Stimulated activated CD4-positive, alpha-beta T cell treated with anti-CD3 and anti-CD28 coated beads, Interleukin-15, amount 100 ng/mL, for 1 hour (primary cell): ENCODE data around the gene PDPK1.

Source experiments
- DNase-seq, 2 donors: peaks; one replicate each; pipeline ENCODE4 v3.0.0-alpha.2; 2020; ENCODE audit warnings: low read depth in 1 of 2, low spot score in 1 of 2

The PDPK1 gene

DNA sequence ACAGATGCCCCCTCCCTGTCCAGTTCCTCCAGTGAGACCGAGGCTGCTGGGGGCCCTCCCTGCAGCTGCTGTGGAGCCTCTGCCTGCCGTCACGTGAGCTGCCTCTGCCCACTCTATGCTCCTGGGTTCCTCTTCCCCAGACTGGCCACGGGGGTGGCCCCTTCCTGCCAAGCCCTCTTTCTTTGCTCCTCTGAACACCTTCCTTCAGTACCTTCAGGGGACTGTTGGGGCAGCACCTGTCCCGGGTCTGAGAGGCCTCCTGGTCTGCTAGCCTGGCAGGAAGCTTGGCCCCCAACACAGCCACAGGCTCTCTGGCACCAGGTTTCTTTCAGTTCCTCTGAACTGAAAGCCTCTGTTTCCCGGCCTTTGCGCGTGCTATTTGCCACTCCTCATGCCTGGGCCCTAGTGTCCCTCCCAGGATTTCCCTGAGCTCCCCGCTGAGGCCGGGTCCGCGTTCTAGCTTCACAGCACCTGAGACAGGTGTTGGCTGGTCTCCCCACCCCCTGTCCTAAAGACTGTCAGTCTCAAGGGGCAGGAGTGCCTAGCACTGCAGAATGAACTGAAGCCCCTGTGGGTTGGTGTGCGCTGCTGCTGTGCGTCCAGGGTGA, 30.7 kb upstream of the PDPK1 start:
- DNase-seq, result no peak

DNA sequence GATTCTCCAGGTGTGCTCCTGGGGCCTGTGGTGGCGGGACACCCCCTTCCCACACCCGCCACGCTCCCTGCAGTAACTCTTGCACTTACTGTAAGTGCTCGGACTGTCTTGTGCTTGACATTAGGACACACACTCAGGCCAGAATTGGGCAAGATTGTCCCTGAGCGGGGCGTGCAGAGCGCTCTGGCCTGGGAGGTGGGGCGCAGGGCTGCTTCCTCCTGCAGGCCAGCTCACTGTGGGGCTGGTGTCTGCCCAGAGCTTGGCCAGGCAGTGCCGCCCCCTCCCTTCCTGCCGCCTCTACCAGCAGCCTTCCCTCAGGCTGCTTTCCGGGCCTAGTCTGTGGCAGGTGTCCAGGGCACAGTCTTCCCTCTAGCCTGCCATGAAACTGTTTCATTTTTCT, 30.2 kb upstream of the PDPK1 start:
- DNase-seq, result no peak

- DNase-seq, result no peak
These were observed 29.0 kb upstream of the PDPK1 start for GRCh38 chr16:2508722-2509400.

- no peak for DNase-seq
These were observed 26.6 kb upstream of the PDPK1 start for GRCh38 chr16:2511128-2511800.

- DNase-seq, result no peak
These were observed 25.7 kb upstream of the PDPK1 start for GRCh38 chr16:2511996-2512734.

DNA sequence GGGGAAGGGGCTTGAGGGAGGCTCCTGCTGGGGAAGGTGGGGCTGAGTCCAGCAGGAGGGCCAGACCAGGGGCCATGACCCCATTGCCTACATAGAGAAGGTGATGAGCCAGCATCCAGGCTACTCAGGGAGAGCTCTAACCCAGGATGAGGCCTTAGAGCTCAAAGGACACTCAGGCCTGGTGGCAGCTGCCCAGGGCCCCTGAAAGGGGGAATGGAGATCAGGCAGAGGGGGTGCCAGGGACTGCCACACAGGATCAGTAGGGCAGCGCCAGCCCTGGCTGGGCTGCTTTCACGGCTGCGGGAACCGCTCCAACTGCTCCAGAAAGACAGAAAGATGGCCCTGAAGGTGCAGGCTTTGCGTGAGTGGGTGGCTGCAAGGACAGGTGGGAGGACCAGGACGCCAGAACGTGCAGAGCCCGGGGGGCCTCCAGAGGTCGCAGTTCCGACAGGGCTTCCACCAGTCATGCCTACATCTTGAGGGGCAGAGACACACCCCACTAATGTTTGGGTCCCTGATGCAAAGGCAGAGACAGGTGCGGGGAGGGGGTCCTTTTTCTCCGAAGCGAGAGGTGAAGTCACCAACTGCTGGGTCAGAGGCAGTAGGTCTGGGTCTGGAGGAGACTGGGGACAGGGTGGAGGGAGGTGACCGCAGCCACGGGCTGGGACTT, 25.0 kb upstream of the PDPK1 start:
- DNase-seq, result no peak

- peak; percentile 86 to 89 for DNase-seq
These were observed 24.2 kb upstream of the PDPK1 start, which contains the start of gene ATP6V0C for GRCh38 chr16:2513405-2514332. Gene ATP6V0C (plus strand): TSS chr16:2513952. CDS start chr16:2514104, 152 bp downstream.

DNA sequence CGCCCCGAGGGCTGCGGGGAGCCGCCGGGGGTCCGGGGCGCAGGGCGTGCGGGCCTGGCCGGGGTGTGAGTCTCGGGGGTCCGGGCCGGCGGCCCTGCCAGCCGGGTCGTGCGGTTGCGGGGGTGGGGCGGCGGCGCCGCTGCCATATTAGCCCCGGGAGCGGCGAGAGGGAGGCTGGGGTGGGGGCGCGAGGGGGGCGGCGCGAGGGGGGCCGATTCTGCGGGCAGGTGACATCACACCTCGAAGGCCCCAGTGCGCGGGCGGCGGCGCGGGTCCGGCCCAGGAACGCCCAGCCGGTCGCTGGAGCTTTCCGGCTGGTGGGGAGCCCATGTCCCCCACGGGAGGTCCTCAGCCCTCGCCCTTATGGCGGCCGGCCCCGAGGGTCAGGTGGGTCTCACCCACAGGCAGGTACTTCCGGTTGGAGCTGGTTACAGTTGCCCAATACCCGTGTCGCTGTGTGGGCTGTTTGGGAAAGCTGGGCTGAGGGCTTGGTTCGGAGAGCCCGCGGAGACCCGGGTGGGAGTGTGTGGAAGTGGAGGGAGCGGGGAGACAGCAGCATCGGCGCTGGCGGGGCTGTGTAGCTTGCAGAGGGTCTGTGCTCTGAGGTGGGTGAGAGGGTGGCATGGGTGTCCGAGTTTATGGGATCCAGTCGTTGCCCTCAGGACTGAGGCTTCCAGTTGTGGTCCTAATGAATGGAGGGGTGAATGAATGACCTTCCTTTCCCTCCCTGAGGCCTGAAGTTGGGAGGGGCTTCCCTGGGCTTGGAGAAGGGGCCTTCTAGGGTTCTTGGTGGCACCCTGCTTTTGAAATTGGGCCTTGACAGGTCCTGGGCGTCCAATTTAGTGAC, 23.3 kb upstream of the PDPK1 start:
- no peak for DNase-seq

DNA sequence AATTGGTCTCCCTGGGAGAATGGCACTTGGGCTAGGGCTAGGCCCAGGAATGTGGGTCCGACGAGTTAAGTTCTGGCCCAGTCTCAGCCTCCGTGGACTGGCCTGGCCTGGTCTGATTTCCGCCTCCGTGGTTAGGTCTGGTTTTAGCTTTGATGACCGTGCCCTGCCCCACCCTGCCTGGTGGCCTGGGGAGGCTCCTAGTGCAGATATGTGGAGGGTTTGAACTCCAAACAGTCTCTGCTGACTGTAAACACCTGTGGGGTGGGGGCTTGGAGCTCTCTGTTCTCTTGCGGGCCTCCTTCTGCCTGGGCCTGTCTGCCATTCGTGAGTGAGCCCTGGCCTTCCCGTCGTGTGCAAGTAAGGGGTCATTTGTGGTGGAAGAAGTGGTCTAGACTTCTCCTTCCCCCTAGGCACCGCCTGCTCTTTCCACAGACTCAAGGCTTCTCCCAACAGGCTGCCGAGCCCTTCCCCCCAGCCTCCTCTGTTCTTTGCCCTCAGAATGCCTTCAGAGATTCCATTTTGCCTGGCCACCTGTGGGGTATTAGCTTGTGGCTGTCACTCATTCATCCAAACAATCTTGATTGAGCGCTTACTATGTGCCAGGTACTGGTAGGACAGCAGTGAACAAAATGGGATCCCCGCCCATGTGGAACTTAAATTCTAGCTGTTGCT, 22.5 kb upstream of the PDPK1 start:
- no peak for DNase-seq

- DNase-seq, result no peak
These were observed 21.2 kb upstream of the PDPK1 start for GRCh38 chr16:2516391-2517240.

DNA sequence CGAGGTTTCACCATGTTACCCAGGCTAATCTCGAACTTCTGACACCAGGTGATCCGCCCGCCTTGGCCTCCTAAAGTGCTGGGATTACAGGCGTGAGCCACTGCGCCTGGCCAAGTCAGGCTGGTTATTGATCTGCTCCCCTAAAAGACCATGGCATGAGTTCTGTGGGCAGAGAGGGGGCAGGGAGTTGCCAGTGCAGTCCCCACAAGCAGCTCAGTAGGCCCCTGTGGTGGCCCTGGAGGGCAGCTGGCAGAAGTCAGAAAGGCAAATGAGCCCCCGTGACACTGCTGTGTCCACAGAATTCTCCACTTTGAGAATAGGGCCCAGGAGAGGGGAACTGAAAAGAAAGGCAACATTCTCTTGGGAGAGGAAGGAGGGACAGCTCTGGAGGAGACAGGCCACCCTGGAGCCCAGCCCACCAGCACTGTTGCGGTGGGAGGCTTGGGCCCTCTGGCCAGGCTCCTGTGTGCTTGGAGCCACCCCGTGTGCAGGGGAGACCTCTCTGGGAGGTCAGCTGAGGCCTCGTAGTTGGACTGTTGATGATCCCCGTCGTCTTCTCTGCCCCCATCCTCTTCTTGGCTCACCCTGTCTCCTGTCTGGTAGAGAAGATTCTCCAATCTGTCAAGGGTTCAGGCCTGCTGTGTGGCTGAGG, 19.7 kb upstream of the PDPK1 start:
- no peak for DNase-seq

GRCh38 chr16:2518823-2519710, 18.8 kb upstream of the PDPK1 start:
- no peak for DNase-seq

DNA sequence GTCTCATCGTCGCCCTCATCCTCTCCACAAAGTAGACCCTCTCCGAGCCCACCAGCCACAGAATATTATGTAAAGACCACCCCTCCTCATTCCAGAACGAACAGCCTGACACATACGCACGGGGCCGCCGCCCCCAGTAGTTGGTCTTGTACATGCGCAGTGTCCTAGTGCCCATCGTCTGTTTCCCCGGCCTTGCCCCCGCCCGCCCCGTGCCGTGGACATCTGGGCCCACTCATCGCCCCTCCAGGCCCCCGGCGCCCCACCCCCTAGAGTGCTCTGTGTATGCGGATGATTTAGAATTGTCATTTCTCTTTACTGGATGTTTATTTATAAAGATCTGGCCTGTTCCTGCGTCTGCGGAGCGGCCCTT, 18.1 kb upstream of the PDPK1 start:
- DNase-seq, result no peak

GRCh38 chr16:2520097-2520783, 17.6 kb upstream of the PDPK1 start, which contains the start of gene AMDHD2:
Gene AMDHD2 (plus strand): TSS chr16:2520371. CDS start chr16:2520459, 88 bp downstream.
- DNase-seq, result peak; percentile 77 to 82

- DNase-seq, result peak in 1 of 2 donors; percentile 35
These were observed 16.9 kb upstream of the PDPK1 start for GRCh38 chr16:2520784-2521531.
